Left lung (tissue), 10 donors: ENCODE measurements around the gene COMMD1. TPM values are rescaled to one million over a fixed set of nuclear protein-coding genes. Genes with fewer than 3 reads are reported as not detected.

ENCODE experiments used
- ATAC-seq: fragments of 200-7000 bp; cut with Tn5 transposase; one replicate; pipeline ENCODE4 v1.9.1; 2020; ENCODE audit warnings: moderate library complexity
- DNase-seq, 4 donors: peaks; one replicate each; pipeline ENCODE4 v3.0.0-alpha.2; 2013 to 2020
- H3K27ac ChIP-seq, 2 donors: fragments of 200-600 bp; sonication (generic) in 1 of 2; one replicate each; pipeline versions ENCODE4 v1.5.0 to v1.8.0; 2020 to 2021
- H3K27me3 ChIP-seq, 2 donors: fragments of 200-600 bp; sonication (generic) in 1 of 2; one replicate each; pipeline versions ENCODE4 v1.5.0 to v1.8.0; 2020 to 2021
- H3K36me3 ChIP-seq, 2 donors: fragments of 200-600 bp; sonication (generic) in 1 of 2; one replicate each; pipeline versions ENCODE4 v1.5.0 to v1.8.0; 2020 to 2021
- H3K4me1 ChIP-seq, 2 donors: fragments of 200-600 bp; one replicate each; pipeline ENCODE4 v1.8.0; 2021
- H3K4me3 ChIP-seq, 2 donors: fragments of 200-600 bp; sonication (generic) in 1 of 2; one replicate each; pipeline versions ENCODE4 v1.5.0 to v1.8.0; 2020 to 2021; ENCODE audit warnings: mild to moderate bottlenecking in 1 of 2
- H3K9me3 ChIP-seq, 2 donors: fragments of 200-600 bp; sonication (generic) in 1 of 2; one replicate each; pipeline versions ENCODE4 v1.5.0 to v1.8.0; 2020 to 2021
- CTCF ChIP-seq, 2 donors: fragments of 200-600 bp; sonication (generic) in 1 of 2; IDR thresholded peaks; one replicate each; pipeline versions ENCODE4 v1.5.0 to v1.8.0; 2021; ENCODE audit warnings: antibody characterized with exemption in 2 of 2
- intact Hi-C, 2 donors: fragments of 100-400 bp; cut with DNase I; formaldehyde crosslinking; loops; one replicate each; pipeline versions ENCODE4 v1.11.2 to v1.14.2; 2022
- polyA plus RNA-seq, 6 donors: library from polyadenylated mRNA; unstranded; fragments of 120-200 nt; gene quantifications; one replicate each; pipeline ENCODE4 v1.2.1, GENCODE V29; 2013; ENCODE audit not compliant: insufficient read length in 6 of 6
- total RNA-seq, 2 donors: library from RNA; stranded (reverse); fragmentation: NEBNext Ultra II Directional; extraction: Animal tissue kit (Norgen Biotek cat#: 25700); gene quantifications; one replicate each; pipeline ENCODE4 v1.2.1, GENCODE V29; 2021
- donor health status: DM: no; HTN: yes; CAD: no.
- donor health status: DM: no; HTN: no; CAD: no.

COMMD1 gene
- total and polyA plus RNA-seq, 8 donors: 34.1 to 91.5 (median 77.3) TPM

GRCh38 chr2:62178741-62179271, 273.3 kb downstream of the COMMD1 start:
- intact Hi-C loops: no loop called here
- H3K4me3 ChIP-seq: no peak overlapping the region
- ATAC-seq (peak; percentile 87), DNase-seq (peak in 1 of 4 donors; percentile 69)
- no peak for TF ChIP-seq CTCF (IDR thresholded peaks at IDR 0.05)
- no peaks in the 10 kb centered on the region for H3K36me3 ChIP-seq
- peak overlapping the region in 1 of 2 donors; percentile 41 for H3K27ac ChIP-seq
- H3K27me3 ChIP-seq: no peaks in the 10 kb centered on the region
- H3K4me1 ChIP-seq: peaks cover 0 to 9% of the 10 kb centered on the region in 2 donors
- H3K9me3 ChIP-seq: no peaks in the 10 kb centered on the region

- intact Hi-C loops: no loop called here
- DNase-seq (no peak), ATAC-seq (no peak)
- no peaks in the 10 kb centered on the region for H3K36me3 ChIP-seq
- no peaks in the 10 kb centered on the region for H3K27me3 ChIP-seq
- peaks cover 0 to 9% of the 10 kb centered on the region in 2 donors for H3K4me1 ChIP-seq
- no peak overlapping the region for H3K27ac ChIP-seq
- no peak for TF ChIP-seq CTCF (IDR thresholded peaks at IDR 0.05)
- no peak overlapping the region for H3K4me3 ChIP-seq
- no peaks in the 10 kb centered on the region for H3K9me3 ChIP-seq
These were observed 275.5 kb downstream of the COMMD1 start for GRCh38 chr2:62180975-62181374.

DNA sequence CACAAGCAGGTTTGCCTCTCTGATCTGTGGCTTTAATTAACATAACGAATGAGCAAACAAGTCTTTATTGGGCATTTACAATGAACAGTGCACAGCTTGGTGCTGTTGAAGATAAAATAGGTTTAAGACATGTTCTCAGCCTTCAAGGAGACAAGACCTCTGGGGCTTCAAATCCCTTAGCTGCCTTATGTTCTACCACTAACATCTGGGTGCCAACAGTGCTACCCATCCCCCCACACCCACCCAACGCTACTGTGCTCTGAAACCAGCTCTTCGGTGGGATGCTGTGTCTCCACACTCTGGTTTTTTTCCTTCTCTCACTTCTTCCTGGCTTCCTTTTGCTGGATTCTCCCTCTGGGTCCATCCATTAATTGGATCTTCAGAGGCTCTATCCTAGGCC, 276.4 kb downstream of the COMMD1 start:
- ATAC-seq: no peak

DNA sequence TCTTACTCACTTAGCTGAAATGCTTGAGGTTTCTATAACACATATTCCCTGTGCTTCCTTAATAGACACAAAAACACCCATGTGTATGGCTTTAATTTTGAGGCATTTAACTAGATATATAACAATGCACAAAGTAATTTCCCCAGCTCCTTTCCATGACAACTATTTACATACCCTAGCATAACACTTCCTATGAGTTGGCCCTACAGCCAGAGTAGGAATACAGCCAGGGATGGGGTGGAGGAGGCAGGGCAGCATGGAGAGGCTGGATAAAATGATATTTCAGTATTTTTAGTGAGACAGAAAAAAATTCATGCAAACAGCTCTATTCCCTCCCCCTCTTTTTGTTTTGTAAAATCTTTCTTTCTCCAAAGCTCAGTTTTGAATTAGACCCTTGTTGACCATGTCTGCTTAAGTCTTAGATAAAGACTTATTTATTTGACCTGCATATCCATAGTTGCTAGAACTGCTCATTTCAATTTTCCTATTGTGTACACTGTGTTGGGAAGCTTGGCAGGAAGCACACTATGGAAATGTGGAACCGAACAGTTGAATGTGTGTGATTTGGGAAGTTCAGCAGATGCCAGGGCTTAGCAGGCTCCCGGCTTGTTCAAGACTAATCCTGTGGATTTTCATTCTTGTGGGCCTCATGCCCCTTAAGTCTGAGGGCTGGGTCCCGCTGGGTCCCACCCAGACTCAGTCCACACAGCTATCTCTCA, 279.2 kb downstream of the COMMD1 start:
- no peak for TF ChIP-seq CTCF (IDR thresholded peaks at IDR 0.05)
- DNase-seq: peak in 2 of 4 donors; percentile 57 to 70
- H3K36me3 ChIP-seq: no peaks in the 10 kb centered on the region
- intact Hi-C loops: no loop called here
- H3K9me3 ChIP-seq: no peaks in the 10 kb centered on the region
- peaks cover 3 to 12% of the 10 kb centered on the region in 2 donors for H3K4me1 ChIP-seq
- ATAC-seq: no peak
- H3K4me3 ChIP-seq: no peak overlapping the region
- H3K27me3 ChIP-seq: no peaks in the 10 kb centered on the region
- no peak overlapping the region for H3K27ac ChIP-seq

More for the DNA sequence above, 276.4 kb downstream of the COMMD1 start:
- no peak for DNase-seq
- H3K27me3 ChIP-seq: no peaks in the 10 kb centered on the region
- H3K36me3 ChIP-seq: no peaks in the 10 kb centered on the region
- TF ChIP-seq CTCF (IDR thresholded peaks at IDR 0.05): no peak
- H3K4me1 ChIP-seq: peaks cover 5 to 12% of the 10 kb centered on the region in 2 donors
- no peak overlapping the region for H3K4me3 ChIP-seq
- no peaks in the 10 kb centered on the region for H3K9me3 ChIP-seq
- intact Hi-C loops: no loop called here
- H3K27ac ChIP-seq: no peak overlapping the region

Other genes starting within 250 kb of the COMMD1 start
- gene FAM161A, start 51.6 kb upstream of the COMMD1 start, total RNA-seq: 1 to 10 TPM; 3.7 to 3.9 TPM
- gene FAM161A, start 51.6 kb upstream of the COMMD1 start, polyA plus RNA-seq: 10 to 100 TPM; 22.4 to 33.5 (median 26.6) TPM
- 100 to 1,000 TPM; 124 to 141 TPM for gene CCT4, start 17.0 kb upstream of the COMMD1 start, total RNA-seq
- 100 to 1,000 TPM; 145 to 172 (median 168) TPM for gene CCT4, start 17.0 kb upstream of the COMMD1 start, polyA plus RNA-seq